ENCODE measurements around the gene SMR3B.
A peak's percentile ranks its signal among the peaks of the same experiment; 100 is the strongest.

SMR3B gene

GRCh38 chr4:70382691-70383181 is at the start of gene SMR3B:
SMR3B (plus strand) TSS chr4:70383131; CDS start chr4:70384511, 1,380 bp downstream.
- no peak for DNase-seq (ENCODE audit: low spot score)

GRCh38 chr4:70334681-70335080 is 48.2 kb upstream of the SMR3B start, which contains the start of gene CABS1:
CABS1 (plus strand) TSS chr4:70334981; CDS start chr4:70335040, 59 bp downstream.
- no peak for DNase-seq (ENCODE audit: low spot score)

GRCh38 chr4:70336043-70336442 is 46.9 kb upstream of the SMR3B start:
- no peak for DNase-seq (ENCODE audit: low spot score)

GRCh38 chr4:70337886-70338420 is 45.0 kb upstream of the SMR3B start:
- no peak for DNase-seq (ENCODE audit: low spot score)

GRCh38 chr4:70356185-70356584 is 26.7 kb upstream of the SMR3B start:
- no peak for DNase-seq (ENCODE audit: low spot score)

GRCh38 chr4:70359115-70359661 is 23.7 kb upstream of the SMR3B start:
- DNase-seq (ENCODE audit: low spot score) = no peak

- DNase-seq (ENCODE audit: low spot score) = no peak
Observed at GRCh38 chr4:70360460-70360859, 22.5 kb upstream of the SMR3B start, which contains the start of gene SMR3A. SMR3A (plus strand) TSS chr4:70360760; CDS start chr4:70362116, 1,356 bp downstream.

GRCh38 chr4:70364002-70364401 is 18.9 kb upstream of the SMR3B start:
- DNase-seq (ENCODE audit: low spot score) = no peak

GRCh38 chr4:70365479-70365878 is 17.5 kb upstream of the SMR3B start:
- no peak for DNase-seq (ENCODE audit: low spot score)

- no peak for DNase-seq (ENCODE audit: low spot score)
Observed at GRCh38 chr4:70367813-70368212, 15.1 kb upstream of the SMR3B start.

GRCh38 chr4:70371987-70372386 is 10.9 kb upstream of the SMR3B start:
- no peak for DNase-seq (ENCODE audit: low spot score)

- no peak for DNase-seq (ENCODE audit: low spot score)
Observed at GRCh38 chr4:70372760-70373159, 10.2 kb upstream of the SMR3B start.

- no peak for DNase-seq (ENCODE audit: low spot score)
Observed at GRCh38 chr4:70380578-70380977, 2.4 kb upstream of the SMR3B start.

- no peak for DNase-seq (ENCODE audit: low spot score)
Observed at GRCh38 chr4:70392057-70392776, 9.3 kb downstream of the SMR3B start.

GRCh38 chr4:70397580-70397979 is 14.6 kb downstream of the SMR3B start, which contains the start of gene OPRPN:
OPRPN (plus strand) TSS chr4:70397940; CDS start chr4:70399286, 1,346 bp downstream.
- peak; percentile 3 for DNase-seq (ENCODE audit: low spot score)

- no peak for DNase-seq (ENCODE audit: low spot score)
Observed at GRCh38 chr4:70399319-70399718, 16.4 kb downstream of the SMR3B start.

- no peak for DNase-seq (ENCODE audit: low spot score)
Observed at GRCh38 chr4:70402762-70403161, 19.8 kb downstream of the SMR3B start.

GRCh38 chr4:70405765-70406164 is 22.8 kb downstream of the SMR3B start:
- DNase-seq (ENCODE audit: low spot score) = no peak

- DNase-seq (ENCODE audit: low spot score) = no peak
Observed at GRCh38 chr4:70425306-70425705, 42.4 kb downstream of the SMR3B start.

- no peak for DNase-seq (ENCODE audit: low spot score)
Observed at GRCh38 chr4:70426789-70427188, 43.9 kb downstream of the SMR3B start.

- DNase-seq (ENCODE audit: low spot score) = no peak
Observed at GRCh38 chr4:70437197-70437596, 54.3 kb downstream of the SMR3B start.
